Endothelial cell (in vitro differentiated cells): ENCODE results near the gene TMED6. TPM values are rescaled to one million over a fixed set of nuclear protein-coding genes. Genes with fewer than 3 reads are reported as not detected.

Source experiments
- DNase-seq: peaks from one replicate; pipeline ENCODE4 v3.0.0; 2021; ENCODE audit warnings: low spot score
- H3K27ac Mint-ChIP-seq: one replicate; pipeline ENCODE4 v1.8.0; 2021; ENCODE audit warnings: mixed read lengths, inconsistent platforms; ENCODE audit not compliant: unreplicated experiment
- H3K27me3 Mint-ChIP-seq: one replicate; pipeline ENCODE4 v1.8.0; 2021; ENCODE audit warnings: mild to moderate bottlenecking, moderate library complexity, mixed read lengths, inconsistent platforms; ENCODE audit not compliant: unreplicated experiment
- H3K36me3 Mint-ChIP-seq: one replicate; pipeline ENCODE4 v1.8.0; 2021; ENCODE audit warnings: mild to moderate bottlenecking, low read depth, mixed read lengths, inconsistent platforms; ENCODE audit not compliant: unreplicated experiment
- H3K4me1 Mint-ChIP-seq: one replicate; pipeline ENCODE4 v1.8.0; 2021; ENCODE audit warnings: mild to moderate bottlenecking, mixed read lengths, inconsistent platforms; ENCODE audit not compliant: unreplicated experiment
- H3K4me3 Mint-ChIP-seq: one replicate; pipeline ENCODE4 v1.8.0; 2021; ENCODE audit warnings: mild to moderate bottlenecking, mixed read lengths, inconsistent platforms; ENCODE audit not compliant: unreplicated experiment
- H3K9me3 Mint-ChIP-seq: one replicate; pipeline ENCODE4 v1.8.0; 2021; ENCODE audit warnings: mixed read lengths, inconsistent platforms; ENCODE audit not compliant: unreplicated experiment
- total RNA-seq: library from RNA; stranded (reverse); fragmentation: NEBNext Ultra II Directional; extraction: Animal tissue kit (Norgen Biotek cat#: 25700); gene quantifications from one replicate; pipeline ENCODE4 v1.2.1, GENCODE V29; 2021; ENCODE audit not compliant: unreplicated experiment
- TF ChIP-seq, protein P1 (sequence below): fragments of 200-600 bp; sonication (generic); IDR thresholded peaks from one replicate; pipeline ENCODE4 v1.5.0; 2021; ENCODE audit warnings: antibody characterized with exemption; ENCODE audit not compliant: unreplicated experiment

TMED6 gene
- total RNA-seq, 1 donor from 2014 or later, result 1.2 TPM

DNA sequence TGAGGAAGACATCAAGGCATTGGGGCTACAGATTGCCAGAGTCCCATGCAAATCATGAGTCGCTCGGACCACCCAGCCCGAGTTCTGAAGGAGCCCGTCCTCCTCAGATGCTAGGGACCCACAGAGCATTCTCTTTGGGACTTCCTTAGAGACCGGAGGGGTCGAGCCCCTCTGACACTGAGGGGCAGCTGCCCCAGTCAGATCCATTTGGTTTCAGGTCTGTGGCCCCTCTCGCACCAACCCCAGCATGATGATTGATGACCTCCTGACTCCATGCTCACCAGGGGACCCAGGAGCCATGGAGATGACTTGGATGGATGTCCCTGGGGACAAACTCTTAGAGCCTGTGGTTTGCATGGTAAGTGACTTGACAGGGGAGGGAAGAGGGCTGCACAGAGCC lies 29.2 kb downstream of the TMED6 start:
- Mint-ChIP-seq H3K4me3 (no peak overlapping the region), H3K27me3 (peaks cover 10% of the 10 kb centered on the region), H3K9me3 (no peaks in the 10 kb centered on the region), H3K4me1 (no peaks in the 10 kb centered on the region), H3K36me3 (peaks cover 49% of the 10 kb centered on the region), H3K27ac (no peak overlapping the region)
- TF ChIP-seq, protein P1, sequence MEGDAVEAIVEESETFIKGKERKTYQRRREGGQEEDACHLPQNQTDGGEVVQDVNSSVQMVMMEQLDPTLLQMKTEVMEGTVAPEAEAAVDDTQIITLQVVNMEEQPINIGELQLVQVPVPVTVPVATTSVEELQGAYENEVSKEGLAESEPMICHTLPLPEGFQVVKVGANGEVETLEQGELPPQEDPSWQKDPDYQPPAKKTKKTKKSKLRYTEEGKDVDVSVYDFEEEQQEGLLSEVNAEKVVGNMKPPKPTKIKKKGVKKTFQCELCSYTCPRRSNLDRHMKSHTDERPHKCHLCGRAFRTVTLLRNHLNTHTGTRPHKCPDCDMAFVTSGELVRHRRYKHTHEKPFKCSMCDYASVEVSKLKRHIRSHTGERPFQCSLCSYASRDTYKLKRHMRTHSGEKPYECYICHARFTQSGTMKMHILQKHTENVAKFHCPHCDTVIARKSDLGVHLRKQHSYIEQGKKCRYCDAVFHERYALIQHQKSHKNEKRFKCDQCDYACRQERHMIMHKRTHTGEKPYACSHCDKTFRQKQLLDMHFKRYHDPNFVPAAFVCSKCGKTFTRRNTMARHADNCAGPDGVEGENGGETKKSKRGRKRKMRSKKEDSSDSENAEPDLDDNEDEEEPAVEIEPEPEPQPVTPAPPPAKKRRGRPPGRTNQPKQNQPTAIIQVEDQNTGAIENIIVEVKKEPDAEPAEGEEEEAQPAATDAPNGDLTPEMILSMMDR, result no peak
- DNase-seq, result no peak

DNA sequence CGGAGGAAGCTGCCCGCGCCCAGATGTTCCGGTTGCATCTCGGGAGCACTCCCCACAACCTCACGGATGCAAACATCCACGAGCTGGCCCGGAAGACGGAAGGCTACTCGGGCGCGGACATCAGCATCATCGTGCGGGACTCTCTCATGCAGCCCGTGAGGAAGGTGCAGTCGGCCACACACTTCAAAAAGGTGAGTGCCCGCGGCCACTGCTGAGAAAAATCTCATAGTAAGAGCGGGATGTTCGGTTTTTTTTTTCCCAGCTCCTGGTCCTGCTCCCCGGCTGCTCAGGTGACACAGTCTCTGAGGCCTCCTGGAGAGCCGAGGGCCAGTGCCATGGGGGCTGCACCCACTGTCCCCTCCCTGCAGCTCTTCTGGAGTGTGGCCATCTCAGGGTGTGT lies 30.5 kb downstream of the TMED6 start:
- Mint-ChIP-seq H3K36me3 (peaks cover 48% of the 10 kb centered on the region), H3K4me1 (no peaks in the 10 kb centered on the region), H3K27ac (peak overlapping the region; percentile 36)

GRCh38 chr16:69320740-69321073 lies 30.9 kb downstream of the TMED6 start:
- H3K36me3 Mint-ChIP-seq, result peaks cover 48% of the 10 kb centered on the region
- TF ChIP-seq, protein P1, result no peak
- H3K27ac Mint-ChIP-seq, result peak overlapping the region; percentile 36
- peaks cover 14% of the 10 kb centered on the region for H3K27me3 Mint-ChIP-seq
- no peaks in the 10 kb centered on the region for H3K4me1 Mint-ChIP-seq
- H3K4me3 Mint-ChIP-seq, result peak overlapping the region; percentile 59
- DNase-seq, result no peak
- H3K9me3 Mint-ChIP-seq, result no peaks in the 10 kb centered on the region

More for the DNA sequence above, 30.5 kb downstream of the TMED6 start:
- TF ChIP-seq, protein P1, result no peak
- DNase-seq, result no peak
- Mint-ChIP-seq H3K27me3 (peaks cover 12% of the 10 kb centered on the region), H3K9me3 (no peaks in the 10 kb centered on the region), H3K4me3 (no peak overlapping the region)

GRCh38 chr16:69319826-69320739 lies 31.5 kb downstream of the TMED6 start:
- Mint-ChIP-seq H3K27me3 (peaks cover 14% of the 10 kb centered on the region), H3K4me3 (peak overlapping the region; percentile 28), H3K36me3 (peaks cover 46% of the 10 kb centered on the region), H3K9me3 (no peaks in the 10 kb centered on the region), H3K27ac (peak overlapping the region; percentile 34), H3K4me1 (no peaks in the 10 kb centered on the region)
- TF ChIP-seq, protein P1, result no peak
- DNase-seq, result no peak

DNA sequence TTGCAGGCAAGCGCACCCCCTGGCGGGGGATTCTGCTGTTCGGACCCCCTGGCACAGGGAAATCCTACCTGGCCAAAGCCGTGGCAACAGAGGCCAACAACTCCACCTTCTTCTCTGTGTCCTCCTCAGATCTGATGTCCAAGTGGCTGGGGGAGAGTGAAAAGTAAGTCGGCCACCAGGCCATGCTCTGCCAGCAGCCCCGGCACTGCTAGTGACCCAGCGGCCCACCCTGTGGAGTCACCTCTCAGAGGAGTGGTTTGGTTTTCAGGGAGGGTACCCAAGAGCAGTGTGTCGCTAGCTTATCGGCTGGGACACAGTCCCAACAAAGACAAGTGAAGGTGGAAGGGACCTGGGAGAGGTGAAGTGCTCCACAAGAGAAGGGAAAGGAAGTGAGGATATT lies 32.2 kb downstream of the TMED6 start:
- Mint-ChIP-seq H3K4me3 (peak overlapping the region; percentile 28), H3K4me1 (no peaks in the 10 kb centered on the region), H3K27me3 (peaks cover 13% of the 10 kb centered on the region), H3K27ac (peak overlapping the region; percentile 34), H3K9me3 (no peaks in the 10 kb centered on the region), H3K36me3 (peaks cover 39% of the 10 kb centered on the region)
- TF ChIP-seq, protein P1, result no peak
- no peak for DNase-seq
